ENCODE data around the gene RNF5. TPM values are rescaled to one million over a fixed set of nuclear protein-coding genes. Genes with fewer than 3 reads are reported as not detected.

The RNF5 gene
- total RNA-seq, 1 donor from 2014 or later, result 60.4 TPM

- peaks cover 51% of the 10 kb centered on the region for H3K27me3 Mint-ChIP-seq (ENCODE audit: insufficient read depth)
- H3K27ac Mint-ChIP-seq, result no peak overlapping the region
- intact Hi-C loops (cut with micrococcal nuclease), result loop anchor here (1.0 kb wide), 2 partner anchors 17 to 30 kb away; partner anchors contain the start of gene FKBPL
- H3K36me3 Mint-ChIP-seq (ENCODE audit: low read depth), result peaks cover 3% of the 10 kb centered on the region
- no peak for DNase-seq (ENCODE audit: low spot score)
- no peak overlapping the region for H3K4me3 Mint-ChIP-seq
- H3K9me3 Mint-ChIP-seq, result no peaks in the 10 kb centered on the region
- peaks cover 29% of the 10 kb centered on the region for H3K4me1 Mint-ChIP-seq (ENCODE audit: low read depth)
Measured at GRCh38 chr6:32147401-32148132, 30.6 kb upstream of the RNF5 start.

- intact Hi-C loops (cut with micrococcal nuclease), result loop anchor here (1.0 kb wide), 2 partner anchors 18 to 29 kb away; partner anchors contain the start of gene FKBPL
- Mint-ChIP-seq H3K27me3 (ENCODE audit: insufficient read depth) (peaks cover 56% of the 10 kb centered on the region), H3K4me3 (peak overlapping the region; percentile 84), H3K27ac (peak overlapping the region; percentile 75), H3K36me3 (ENCODE audit: low read depth) (peaks cover 3% of the 10 kb centered on the region), H3K9me3 (no peaks in the 10 kb centered on the region), H3K4me1 (ENCODE audit: low read depth) (peaks cover 35% of the 10 kb centered on the region)
- peak; percentile 67 for DNase-seq (ENCODE audit: low spot score)
Measured at GRCh38 chr6:32148289-32149091, 29.7 kb upstream of the RNF5 start.

GRCh38 chr6:32149092-32149755 is 29.0 kb upstream of the RNF5 start:
- Mint-ChIP-seq H3K36me3 (ENCODE audit: low read depth) (peaks cover 3% of the 10 kb centered on the region), H3K4me3 (peak overlapping the region; percentile 84), H3K9me3 (no peaks in the 10 kb centered on the region), H3K4me1 (ENCODE audit: low read depth) (peaks cover 41% of the 10 kb centered on the region), H3K27me3 (ENCODE audit: insufficient read depth) (peaks cover 62% of the 10 kb centered on the region), H3K27ac (peak overlapping the region; percentile 75)
- no peak for DNase-seq (ENCODE audit: low spot score)
- intact Hi-C loops (cut with micrococcal nuclease), result no loop called here

GRCh38 chr6:32149932-32150870 is 28.0 kb upstream of the RNF5 start:
- intact Hi-C loops (cut with micrococcal nuclease), result no loop called here
- Mint-ChIP-seq H3K27me3 (ENCODE audit: insufficient read depth) (peaks cover 60% of the 10 kb centered on the region), H3K27ac (peak overlapping the region; percentile 30), H3K4me3 (peak overlapping the region; percentile 28), H3K36me3 (ENCODE audit: low read depth) (peaks cover 4% of the 10 kb centered on the region), H3K4me1 (ENCODE audit: low read depth) (peaks cover 51% of the 10 kb centered on the region), H3K9me3 (no peaks in the 10 kb centered on the region)
- no peak for DNase-seq (ENCODE audit: low spot score)

GRCh38 chr6:32151181-32151862 is 26.9 kb upstream of the RNF5 start:
- H3K4me3 Mint-ChIP-seq, result peak overlapping the region; percentile 34
- H3K9me3 Mint-ChIP-seq, result no peaks in the 10 kb centered on the region
- DNase-seq (ENCODE audit: low spot score), result no peak
- H3K27me3 Mint-ChIP-seq (ENCODE audit: insufficient read depth), result peaks cover 52% of the 10 kb centered on the region
- H3K4me1 Mint-ChIP-seq (ENCODE audit: low read depth), result peaks cover 55% of the 10 kb centered on the region
- intact Hi-C loops (cut with micrococcal nuclease), result no loop called here
- H3K36me3 Mint-ChIP-seq (ENCODE audit: low read depth), result peaks cover 6% of the 10 kb centered on the region
- no peak overlapping the region for H3K27ac Mint-ChIP-seq

- Mint-ChIP-seq H3K4me1 (ENCODE audit: low read depth) (peaks cover 55% of the 10 kb centered on the region), H3K4me3 (peak within 1 kb of the TSS; percentile 69), H3K27me3 (ENCODE audit: insufficient read depth) (peaks cover 46% of the 10 kb centered on the region), H3K36me3 (ENCODE audit: low read depth) (peaks cover 6% of the 10 kb centered on the region), H3K27ac (peak within 1 kb of the TSS; percentile 40), H3K9me3 (no peaks in the 10 kb centered on the region)
- intact Hi-C loops (cut with micrococcal nuclease), result no loop called here
- DNase-seq (ENCODE audit: low spot score), result no peak
Measured at GRCh38 chr6:32151863-32152768, 26.1 kb upstream of the RNF5 start, which contains the start of gene PRRT1. Gene PRRT1 (minus strand): TSS chr6:32151939. CDS start chr6:32151827, 112 bp downstream.

GRCh38 chr6:32152769-32153563 is 25.2 kb upstream of the RNF5 start:
- no peak for DNase-seq (ENCODE audit: low spot score)
- peaks cover 43% of the 10 kb centered on the region for H3K27me3 Mint-ChIP-seq (ENCODE audit: insufficient read depth)
- H3K4me3 Mint-ChIP-seq, result peak overlapping the region; percentile 69
- peaks cover 49% of the 10 kb centered on the region for H3K4me1 Mint-ChIP-seq (ENCODE audit: low read depth)
- peak overlapping the region; percentile 67 for H3K27ac Mint-ChIP-seq
- H3K36me3 Mint-ChIP-seq (ENCODE audit: low read depth), result peaks cover 13% of the 10 kb centered on the region
- H3K9me3 Mint-ChIP-seq, result no peaks in the 10 kb centered on the region
- intact Hi-C loops (cut with micrococcal nuclease), result no loop called here

GRCh38 chr6:32153564-32154513 is 24.4 kb upstream of the RNF5 start, which contains the start of gene PPT2:
Gene PPT2 (plus strand): TSS chr6:32154141. CDS start chr6:32154595, 454 bp downstream.
- peaks cover 19% of the 10 kb centered on the region for H3K36me3 Mint-ChIP-seq (ENCODE audit: low read depth)
- H3K9me3 Mint-ChIP-seq, result no peaks in the 10 kb centered on the region
- peaks cover 36% of the 10 kb centered on the region for H3K27me3 Mint-ChIP-seq (ENCODE audit: insufficient read depth)
- intact Hi-C loops (cut with micrococcal nuclease), result loop anchor here (1.0 kb wide), 6 partner anchors 22 to 106 kb away; partner anchors contain the start of genes AGPAT1 and FKBPL
- peaks cover 40% of the 10 kb centered on the region for H3K4me1 Mint-ChIP-seq (ENCODE audit: low read depth)
- DNase-seq (ENCODE audit: low spot score), result peak; percentile 55
- H3K4me3 Mint-ChIP-seq, result peak within 1 kb of the TSS; percentile 99
- H3K27ac Mint-ChIP-seq, result peak within 1 kb of the TSS; percentile 86

GRCh38 chr6:32154514-32155161 is 23.6 kb upstream of the RNF5 start:
- intact Hi-C loops (cut with micrococcal nuclease), result loop anchor here (1.0 kb wide), 6 partner anchors 22 to 106 kb away; partner anchors contain the start of genes AGPAT1 and FKBPL
- Mint-ChIP-seq H3K9me3 (no peaks in the 10 kb centered on the region), H3K4me1 (ENCODE audit: low read depth) (peaks cover 38% of the 10 kb centered on the region), H3K27me3 (ENCODE audit: insufficient read depth) (peaks cover 32% of the 10 kb centered on the region), H3K36me3 (ENCODE audit: low read depth) (peaks cover 19% of the 10 kb centered on the region), H3K4me3 (peak overlapping the region; percentile 99), H3K27ac (peak overlapping the region; percentile 86)
- DNase-seq (ENCODE audit: low spot score), result peak; percentile 58

Data from activated T-helper 1 cell treated with anti-CD3 and anti-CD28 coated beads, Interleukin-12 subunit alpha, Interleukin-12 subunit beta, Interleukin-2, Interleukin-4 antibody, amounts not matched to agents 30 ng/mL and 10 ng/mL and 1 ng/mL, durations not matched to agents 14 hours and 24 hours and 36 hours (primary cell).